ENCODE data around the gene PWWP2B.

PWWP2B gene

DNA sequence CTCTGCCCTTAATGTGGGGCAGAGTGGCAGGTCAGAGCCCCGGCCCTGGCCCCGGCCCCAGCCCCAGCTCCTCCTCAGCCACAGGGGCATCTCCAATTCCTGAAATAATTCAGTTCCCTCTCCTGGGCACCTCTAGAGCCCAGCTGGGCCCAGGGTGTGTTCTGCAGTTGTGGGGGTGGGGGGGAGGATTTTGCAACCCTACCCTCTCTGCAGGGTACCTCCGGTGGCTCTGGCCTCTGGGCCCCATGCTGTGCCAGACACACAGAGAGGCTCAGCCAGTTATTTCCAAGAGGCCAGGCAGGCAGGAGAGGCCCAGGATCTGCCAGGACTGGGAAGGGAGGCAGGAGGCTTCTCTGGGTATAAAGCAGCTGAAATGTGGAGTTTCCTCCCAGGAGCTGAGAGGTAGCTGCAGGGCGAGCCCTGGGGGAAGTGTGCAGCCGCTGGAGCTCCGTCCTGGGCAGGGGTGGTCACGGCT is 47.9 kb downstream of the PWWP2B start:
- in situ Hi-C loops (cut with MboI; ENCODE audit: low sequenced_read_pairs): no loop called here

- in situ Hi-C loops (cut with MboI; ENCODE audit: low sequenced_read_pairs): no loop called here
These were observed 48.7 kb downstream of the PWWP2B start for GRCh38 chr10:132445516-132446194.

DNA sequence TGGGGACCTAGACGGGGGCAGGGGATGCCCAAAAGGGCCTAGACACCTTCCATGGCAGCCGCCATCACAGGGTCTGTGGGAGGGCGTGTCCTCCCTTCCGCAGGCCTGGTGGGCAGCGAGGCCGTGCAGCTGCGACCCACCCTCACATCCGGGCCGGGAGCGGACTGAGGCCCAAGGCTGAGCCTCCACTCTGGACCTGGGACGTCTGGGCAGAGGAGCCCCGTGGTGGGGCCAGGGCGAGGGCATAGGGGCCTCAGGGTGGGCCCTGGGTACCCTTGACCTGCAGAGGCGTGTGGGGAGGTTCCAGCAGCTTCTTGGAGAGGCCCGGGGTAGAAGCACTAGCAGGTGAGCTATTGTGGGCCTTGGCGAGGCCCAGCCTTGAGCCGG is 49.2 kb downstream of the PWWP2B start:
- in situ Hi-C loops (cut with MboI; ENCODE audit: low sequenced_read_pairs): no loop called here

DNA sequence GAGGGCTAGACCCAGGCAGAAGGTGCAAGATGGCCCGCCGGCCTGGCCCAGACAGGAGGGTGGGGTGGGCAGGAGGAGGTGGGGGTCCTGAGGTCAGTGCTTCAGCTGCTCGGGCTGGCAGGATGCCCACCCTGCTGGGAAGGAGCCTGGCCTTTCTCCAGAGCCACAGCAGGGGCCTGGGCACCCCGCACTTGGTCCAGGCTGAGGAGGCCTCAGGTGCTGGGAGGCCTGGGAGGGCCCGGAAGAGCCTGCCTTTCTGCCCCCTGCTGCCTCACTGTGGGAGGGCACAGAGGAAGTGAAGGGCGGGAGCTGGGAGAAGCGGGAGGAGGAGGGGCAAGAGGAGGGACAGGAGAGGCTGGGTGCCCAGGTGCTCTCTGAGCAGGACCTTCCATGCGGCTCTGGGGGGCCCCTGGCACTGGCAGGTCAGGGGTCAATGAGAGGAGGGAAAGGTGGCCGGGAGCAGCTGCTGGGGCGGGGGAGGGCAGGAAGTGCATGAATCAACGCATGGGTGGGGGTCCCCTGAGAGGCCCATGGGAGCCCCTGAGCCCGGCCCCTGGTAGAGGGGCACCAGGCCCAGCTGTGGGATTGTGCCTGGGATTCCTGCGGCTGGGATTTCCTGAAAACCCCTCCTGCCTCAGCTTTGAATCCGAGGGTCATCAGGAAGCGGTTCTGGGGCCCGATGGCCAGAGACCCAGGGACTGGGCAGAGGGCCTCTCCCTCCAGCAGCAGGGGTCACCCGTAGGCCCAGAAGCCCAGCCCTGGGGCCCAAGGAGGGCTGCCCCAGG is 49.9 kb downstream of the PWWP2B start:
- in situ Hi-C loops (cut with MboI; ENCODE audit: low sequenced_read_pairs): no loop called here

DNA sequence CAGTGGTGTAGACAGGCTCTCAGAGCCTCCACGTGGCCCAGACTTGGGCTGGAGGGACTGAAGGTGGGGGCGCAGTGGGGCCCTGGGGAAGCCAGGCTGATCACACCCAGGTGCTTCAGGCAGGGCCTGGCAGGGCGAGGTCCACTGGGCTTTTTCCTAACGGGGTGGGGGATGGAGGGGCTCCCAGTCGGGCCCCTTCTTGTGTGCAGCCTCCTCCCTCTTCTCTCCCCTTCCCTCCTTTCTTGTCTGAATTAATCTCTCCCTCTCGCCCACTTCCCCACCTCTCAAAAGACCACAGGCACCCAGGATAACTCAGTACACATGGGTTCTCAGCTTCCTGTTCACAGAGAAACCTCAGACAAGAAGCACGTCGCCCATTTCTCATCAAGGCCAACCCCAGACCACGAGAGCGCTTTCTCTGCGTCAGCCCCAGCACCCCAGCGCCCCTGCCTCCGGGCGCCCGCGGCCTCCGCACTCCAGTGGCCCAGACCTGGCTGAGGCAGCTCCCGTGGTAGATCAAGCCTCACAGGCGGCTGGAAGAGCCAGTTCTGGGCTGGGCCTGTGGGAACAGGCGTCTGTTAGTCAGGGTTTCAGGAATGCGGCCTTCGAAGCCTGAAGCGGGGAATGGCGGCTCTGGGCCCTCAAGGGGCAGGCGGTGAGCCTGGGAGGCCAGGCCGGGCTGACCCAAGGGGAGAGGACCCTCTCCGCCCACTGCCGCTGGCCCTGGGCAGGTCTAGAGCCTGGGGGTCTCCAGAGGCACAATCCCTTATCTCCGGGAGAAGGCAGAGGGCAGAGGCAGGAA is 50.6 kb downstream of the PWWP2B start:
- in situ Hi-C loops (cut with MboI; ENCODE audit: low sequenced_read_pairs): no loop called here

GRCh38 chr10:132448248-132448731 is 51.3 kb downstream of the PWWP2B start:
- in situ Hi-C loops (cut with MboI; ENCODE audit: low sequenced_read_pairs): no loop called here

GRCh38 chr10:132449051-132449810 is 52.2 kb downstream of the PWWP2B start:
- in situ Hi-C loops (cut with MboI; ENCODE audit: low sequenced_read_pairs): no loop called here

DNA sequence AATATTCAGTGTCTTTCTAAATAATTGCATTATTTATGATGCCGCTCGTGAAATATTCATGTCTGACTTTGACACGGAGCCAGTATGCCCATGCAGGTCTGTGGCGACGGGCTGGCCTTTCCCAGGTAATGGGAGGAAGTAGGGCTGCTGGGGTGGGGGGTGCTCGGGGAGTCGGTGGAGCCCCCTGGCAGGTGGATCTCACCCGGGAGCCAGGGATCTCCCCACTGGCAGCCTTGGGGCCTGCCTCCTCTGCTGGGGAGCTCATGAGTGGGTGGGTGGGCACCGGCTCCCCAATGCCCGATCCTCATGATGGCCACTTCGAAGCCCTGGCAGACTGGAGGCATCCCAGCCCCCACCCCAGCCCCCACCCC is 52.8 kb downstream of the PWWP2B start:
- in situ Hi-C loops (cut with MboI; ENCODE audit: low sequenced_read_pairs): no loop called here

GRCh38 chr10:132450466-132450824 is 53.4 kb downstream of the PWWP2B start:
- in situ Hi-C loops (cut with MboI; ENCODE audit: low sequenced_read_pairs): no loop called here

GRCh38 chr10:132450825-132451505 is 54.0 kb downstream of the PWWP2B start:
- in situ Hi-C loops (cut with MboI; ENCODE audit: low sequenced_read_pairs): no loop called here

DNA sequence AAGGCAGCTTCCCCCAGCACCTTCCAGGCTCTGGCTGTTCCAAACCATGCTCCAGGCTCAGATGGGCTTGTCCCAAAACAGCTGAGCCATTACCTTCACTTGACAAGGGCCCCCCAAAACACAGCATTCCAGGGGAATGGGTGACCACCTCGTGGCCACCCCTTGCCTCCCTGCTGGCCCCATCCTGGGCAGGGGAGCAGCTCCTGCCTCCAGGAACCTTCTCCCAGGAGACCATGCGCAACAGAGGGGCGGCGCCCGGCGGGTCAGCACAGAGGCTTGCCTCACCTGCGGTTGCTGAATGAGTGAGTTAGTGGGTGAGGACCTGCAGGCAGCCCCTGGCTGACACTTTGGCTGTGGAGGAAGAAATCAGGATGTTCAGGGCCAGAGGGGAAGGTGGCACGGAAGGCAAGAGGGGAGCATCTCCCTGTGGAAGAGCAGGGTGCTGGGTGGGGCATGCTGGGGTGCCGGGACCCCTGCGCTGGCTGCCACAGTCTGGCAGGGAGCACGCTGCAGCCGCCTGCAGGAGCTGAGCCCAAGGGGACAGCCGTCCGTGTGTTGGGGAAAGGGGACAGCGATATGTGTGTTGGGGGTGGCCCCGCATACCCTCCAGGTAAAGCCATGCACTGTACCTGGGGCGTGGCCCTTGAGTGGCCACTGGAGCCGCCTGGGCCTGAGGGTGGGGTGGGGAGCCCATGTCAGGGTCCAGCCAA is 54.7 kb downstream of the PWWP2B start:
- in situ Hi-C loops (cut with MboI; ENCODE audit: low sequenced_read_pairs): no loop called here

DNA sequence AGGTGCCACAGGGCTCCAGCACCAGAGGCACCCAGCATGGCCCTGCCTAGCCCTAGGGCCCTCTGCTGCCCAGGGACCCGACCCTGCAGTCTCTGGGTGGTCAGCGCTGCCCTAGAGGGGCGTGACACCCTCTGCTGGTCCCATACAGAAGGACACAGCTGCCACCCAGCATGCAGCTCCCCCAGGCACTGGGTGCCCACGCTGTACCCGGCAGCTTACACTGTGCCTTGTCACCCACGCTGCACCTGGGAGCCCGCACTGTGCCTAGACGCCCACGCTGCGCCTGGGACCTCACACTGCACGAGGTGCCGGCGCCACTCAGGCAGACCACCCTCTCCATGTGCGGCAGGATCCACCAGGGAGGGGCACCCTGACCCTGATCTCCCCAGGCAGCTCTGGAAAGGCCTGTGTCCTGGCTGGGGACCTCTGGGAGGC is 55.2 kb downstream of the PWWP2B start:
- in situ Hi-C loops (cut with MboI; ENCODE audit: low sequenced_read_pairs): no loop called here

DNA sequence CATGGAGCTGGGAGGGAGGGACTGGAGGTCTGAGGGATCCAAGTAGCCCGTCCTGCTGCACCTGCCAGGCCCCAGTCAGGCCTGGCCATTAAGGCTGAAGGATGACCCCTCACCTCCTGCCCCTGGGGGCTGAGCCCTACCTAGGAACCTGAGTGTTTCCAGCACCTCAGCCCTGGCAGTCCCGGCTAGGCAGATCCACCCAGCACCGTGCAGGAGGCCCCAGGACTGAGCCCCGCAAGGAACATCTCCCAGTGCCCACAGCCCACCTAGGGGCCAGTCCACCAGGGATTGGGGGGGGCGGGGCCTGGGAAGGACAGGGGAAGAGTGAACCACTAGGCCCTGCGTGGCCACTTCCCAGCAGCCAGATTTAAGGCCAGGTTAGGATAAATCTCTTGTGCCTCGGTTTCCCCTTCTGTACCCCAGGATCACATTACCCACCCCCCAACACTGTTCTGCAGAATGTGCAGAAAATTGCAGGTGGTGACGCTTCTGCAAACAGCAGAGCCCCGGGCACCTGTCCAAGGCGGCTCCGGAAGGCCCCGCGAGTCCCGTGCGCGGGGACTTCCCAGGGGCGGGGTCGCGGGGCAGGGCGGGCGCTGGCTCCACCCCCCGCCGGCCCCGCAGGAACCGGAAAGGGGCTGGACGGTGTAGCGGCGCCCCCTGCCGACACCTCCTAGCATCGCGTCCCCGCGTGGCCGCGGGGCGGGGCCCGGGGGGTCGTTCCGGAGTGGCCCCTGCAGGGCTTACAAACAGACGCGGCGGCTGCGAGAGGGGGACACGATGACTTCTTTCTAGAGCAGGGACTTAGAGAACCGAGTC is 55.9 kb downstream of the PWWP2B start:
- in situ Hi-C loops (cut with MboI; ENCODE audit: low sequenced_read_pairs): no loop called here

- in situ Hi-C loops (cut with MboI; ENCODE audit: low sequenced_read_pairs): no loop called here
These were observed 56.5 kb downstream of the PWWP2B start for GRCh38 chr10:132453470-132453861.

- in situ Hi-C loops (cut with MboI; ENCODE audit: low sequenced_read_pairs): no loop called here
These were observed 57.5 kb downstream of the PWWP2B start for GRCh38 chr10:132454296-132455198.

DNA sequence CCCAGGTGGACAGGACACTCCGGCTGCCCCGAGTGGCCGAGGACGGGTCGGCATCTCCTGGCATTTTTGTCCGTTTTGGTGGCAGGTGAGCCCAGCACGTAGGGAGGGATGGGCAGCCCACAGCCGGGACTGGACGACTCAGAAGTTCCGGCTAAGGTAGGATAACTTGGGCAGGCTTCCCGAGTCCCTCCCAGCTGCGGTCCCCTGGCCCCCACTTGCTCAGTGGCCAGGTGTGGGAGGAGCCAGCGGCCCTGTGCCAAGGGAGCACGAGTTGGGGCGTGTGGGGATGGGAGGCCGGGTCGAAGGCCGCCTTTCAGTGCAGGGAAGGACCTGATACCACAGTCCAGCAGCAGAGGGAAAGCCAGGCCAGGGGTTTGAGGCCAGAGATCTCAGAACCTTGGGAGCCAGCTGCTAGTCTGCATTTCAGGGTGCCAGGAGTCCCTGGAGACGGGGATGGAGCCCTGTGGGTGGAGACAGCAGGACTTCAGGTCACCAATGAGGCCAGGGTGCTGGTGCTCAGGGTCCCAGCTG is 58.5 kb downstream of the PWWP2B start:
- in situ Hi-C loops (cut with MboI; ENCODE audit: low sequenced_read_pairs): no loop called here

Data from hTERT RPE-1 (cell line).